HG03103 (cell line): ENCODE measurements around the gene MTERF4.

Experiments
- ATAC-seq: cut with Tn5 transposase; IDR thresholded peaks from one replicate; pipeline ENCODE4 v1.9.1; 2021; ENCODE audit warnings: low read depth; ENCODE audit not compliant: unreplicated experiment

MTERF4 gene

GRCh38 chr2:241052677-241053360 lies 49.3 kb downstream of the MTERF4 start:
- ATAC-seq = no peak

- ATAC-seq = no peak
Measured at GRCh38 chr2:241051578-241052487, 50.3 kb downstream of the MTERF4 start.

- no peak for ATAC-seq
Measured at GRCh38 chr2:241050624-241051577, 51.2 kb downstream of the MTERF4 start.

GRCh38 chr2:241049739-241050623 lies 52.1 kb downstream of the MTERF4 start:
- no peak for ATAC-seq

GRCh38 chr2:241048949-241049343 lies 53.1 kb downstream of the MTERF4 start:
- ATAC-seq = no peak

- ATAC-seq = no peak
Measured at GRCh38 chr2:241048149-241048948, 53.7 kb downstream of the MTERF4 start.

- no peak for ATAC-seq
Measured at GRCh38 chr2:241047253-241048010, 54.7 kb downstream of the MTERF4 start.
